Panc1 (cell line): Measurements from ENCODE around the gene MSMP. TPM values are rescaled to one million over a fixed set of nuclear protein-coding genes. Genes with fewer than 3 reads are reported as not detected.

Source experiments
- ATAC-seq: fragments of 200-7000 bp; cut with Tn5 transposase; 2 replicates; pipeline ENCODE4 v1.9.1; 2020; ENCODE audit warnings: mild to moderate bottlenecking, moderate library complexity
- BruUV-seq: library from RNA; stranded (reverse); fragments of 400-500 nt; replicated peaks from 2 replicates; lab custom pipeline; 2021; lab: Mats Ljungman, UMichigan
- CTCF ChIA-PET: fragments of 300-600 bp; sonication (Branson Sonifier 250); formaldehyde crosslinking; loops from one replicate; lab custom pipeline; 2022; ENCODE audit warnings: antibody characterized with exemption; lab: Charles Lee
- POLR2A ChIA-PET: fragments of 300-600 bp; sonication (Branson Sonifier 250); formaldehyde crosslinking; loops from one replicate; lab custom pipeline; 2022; ENCODE audit warnings: antibody characterized with exemption; lab: Charles Lee
- DNase-seq: peaks from one replicate; pipeline ENCODE4 v3.0.0-alpha.2; 2010; ENCODE audit warnings: low read depth, low spot score
- H3K27ac ChIP-seq: 2 replicates; pipeline ENCODE4 v1.5.1; 2011; ENCODE audit warnings: mild to moderate bottlenecking, low read length, inconsistent platforms
- H3K27me3 ChIP-seq: fragments of 200-500 bp; sonication (Bioruptor generic); 2 replicates; pipeline ENCODE4 v1.6.0; 2014; ENCODE audit warnings: low read length, inconsistent platforms; ENCODE audit not compliant: control insufficient read depth, insufficient read depth
- H3K36me3 ChIP-seq: fragments of 200-500 bp; sonication (Bioruptor generic); 2 replicates; pipeline ENCODE4 v1.5.1; 2014; ENCODE audit warnings: inconsistent platforms, mild to moderate bottlenecking, low read length, moderate library complexity; ENCODE audit not compliant: control insufficient read depth, insufficient read depth
- H3K4me1 ChIP-seq: 2 replicates; pipeline ENCODE4 v1.5.1; 2011; ENCODE audit warnings: inconsistent platforms, mild to moderate bottlenecking, low read length, moderate library complexity; ENCODE audit not compliant: control insufficient read depth, insufficient read depth
- H3K4me3 ChIP-seq, 2 experiments: 2 replicates each; pipeline ENCODE4 v1.5.1; 2011 to 2012; ENCODE audit warnings: low read depth in 2 of 2, low read length in 2 of 2, mild to moderate bottlenecking in 2 of 2, inconsistent platforms in 1 of 2, moderate library complexity in 1 of 2
- H3K9me3 ChIP-seq: fragments of 200-500 bp; sonication (Bioruptor generic); 2 replicates; pipeline ENCODE4 v1.5.1; 2014; ENCODE audit warnings: low read depth, mild to moderate bottlenecking, inconsistent platforms, low read length, moderate library complexity; ENCODE audit not compliant: control insufficient read depth, insufficient read depth
- POLR2AphosphoS5 ChIP-seq: IDR thresholded peaks from 2 replicates; pipeline ENCODE4 v1.6.1; 2012; ENCODE audit warnings: mild to moderate bottlenecking, low read depth, low read length, moderate library complexity
- SIN3A ChIP-seq: IDR thresholded peaks from 2 replicates; pipeline ENCODE4 v1.6.1; 2012; ENCODE audit warnings: low read depth, mild to moderate bottlenecking, low read length, moderate library complexity, borderline replicate concordance; ENCODE audit not compliant: insufficient read depth
- TCF7L2 ChIP-seq: IDR thresholded peaks from 2 replicates; pipeline ENCODE4 v1.6.1; 2011; ENCODE audit warnings: mild to moderate bottlenecking, low read depth, low read length, inconsistent platforms
- in situ Hi-C: cut with HindIII; loops from 2 replicates; pipeline ENCODE4 v1.10.0; 2016; ENCODE audit warnings: low sequenced_read_pairs, low pct_unique_long_range_greater_than_20kb
- intact Hi-C: fragments of 100-400 bp; cut with micrococcal nuclease; formaldehyde crosslinking; loops from one replicate; pipeline ENCODE4 v1.10.0; 2022; ENCODE audit not compliant: unreplicated experiment
- total RNA-seq: library from RNA; stranded (reverse); gene quantifications from one replicate; pipeline ENCODE4 v1.2.1, GENCODE V29; 2021; ENCODE audit not compliant: unreplicated experiment
- TF ChIP-seq, protein P1 (sequence below), 2 experiments: IDR thresholded peaks; 2 replicates each; pipeline ENCODE4 v1.6.1; 2011 to 2012; ENCODE audit warnings: low read depth in 2 of 2, control low read depth in 1 of 2, low read length in 1 of 2, mild to moderate bottlenecking in 1 of 2, moderate library complexity in 1 of 2; ENCODE audit not compliant: insufficient read depth in 1 of 2
- TF ChIP-seq, protein P2 (sequence below): fragments of 450-650 bp; IDR thresholded peaks from 2 replicates; pipeline ENCODE4 v1.5.1; 2017; ENCODE audit warnings: mild to moderate bottlenecking

Gene MSMP
- total RNA-seq, 1 experiment from 2014 or later: 1.4 TPM

- no peaks in the 10 kb centered on the region for H3K9me3 ChIP-seq
- H3K4me3 ChIP-seq: no peak overlapping the region
- ATAC-seq (no peak), DNase-seq (no peak)
- in situ Hi-C loops: no loop called here
- intact Hi-C loops: no loop called here
- H3K36me3 ChIP-seq: peaks cover 34% of the 10 kb centered on the region
- no peaks in the 10 kb centered on the region for H3K27me3 ChIP-seq
- BruUV-seq: no TSS peak
- no peak for TF ChIP-seq POLR2AphosphoS5
- TF ChIP-seq, protein P1, sequence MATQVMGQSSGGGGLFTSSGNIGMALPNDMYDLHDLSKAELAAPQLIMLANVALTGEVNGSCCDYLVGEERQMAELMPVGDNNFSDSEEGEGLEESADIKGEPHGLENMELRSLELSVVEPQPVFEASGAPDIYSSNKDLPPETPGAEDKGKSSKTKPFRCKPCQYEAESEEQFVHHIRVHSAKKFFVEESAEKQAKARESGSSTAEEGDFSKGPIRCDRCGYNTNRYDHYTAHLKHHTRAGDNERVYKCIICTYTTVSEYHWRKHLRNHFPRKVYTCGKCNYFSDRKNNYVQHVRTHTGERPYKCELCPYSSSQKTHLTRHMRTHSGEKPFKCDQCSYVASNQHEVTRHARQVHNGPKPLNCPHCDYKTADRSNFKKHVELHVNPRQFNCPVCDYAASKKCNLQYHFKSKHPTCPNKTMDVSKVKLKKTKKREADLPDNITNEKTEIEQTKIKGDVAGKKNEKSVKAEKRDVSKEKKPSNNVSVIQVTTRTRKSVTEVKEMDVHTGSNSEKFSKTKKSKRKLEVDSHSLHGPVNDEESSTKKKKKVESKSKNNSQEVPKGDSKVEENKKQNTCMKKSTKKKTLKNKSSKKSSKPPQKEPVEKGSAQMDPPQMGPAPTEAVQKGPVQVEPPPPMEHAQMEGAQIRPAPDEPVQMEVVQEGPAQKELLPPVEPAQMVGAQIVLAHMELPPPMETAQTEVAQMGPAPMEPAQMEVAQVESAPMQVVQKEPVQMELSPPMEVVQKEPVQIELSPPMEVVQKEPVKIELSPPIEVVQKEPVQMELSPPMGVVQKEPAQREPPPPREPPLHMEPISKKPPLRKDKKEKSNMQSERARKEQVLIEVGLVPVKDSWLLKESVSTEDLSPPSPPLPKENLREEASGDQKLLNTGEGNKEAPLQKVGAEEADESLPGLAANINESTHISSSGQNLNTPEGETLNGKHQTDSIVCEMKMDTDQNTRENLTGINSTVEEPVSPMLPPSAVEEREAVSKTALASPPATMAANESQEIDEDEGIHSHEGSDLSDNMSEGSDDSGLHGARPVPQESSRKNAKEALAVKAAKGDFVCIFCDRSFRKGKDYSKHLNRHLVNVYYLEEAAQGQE (IDR thresholded peaks at IDR 0.05; ENCODE audit: insufficient read depth in 1 of 2, low read depth in 2 of 2, low read length in 1 of 2): no peak
- no peak for TF ChIP-seq TCF7L2
- TF ChIP-seq, protein P2, sequence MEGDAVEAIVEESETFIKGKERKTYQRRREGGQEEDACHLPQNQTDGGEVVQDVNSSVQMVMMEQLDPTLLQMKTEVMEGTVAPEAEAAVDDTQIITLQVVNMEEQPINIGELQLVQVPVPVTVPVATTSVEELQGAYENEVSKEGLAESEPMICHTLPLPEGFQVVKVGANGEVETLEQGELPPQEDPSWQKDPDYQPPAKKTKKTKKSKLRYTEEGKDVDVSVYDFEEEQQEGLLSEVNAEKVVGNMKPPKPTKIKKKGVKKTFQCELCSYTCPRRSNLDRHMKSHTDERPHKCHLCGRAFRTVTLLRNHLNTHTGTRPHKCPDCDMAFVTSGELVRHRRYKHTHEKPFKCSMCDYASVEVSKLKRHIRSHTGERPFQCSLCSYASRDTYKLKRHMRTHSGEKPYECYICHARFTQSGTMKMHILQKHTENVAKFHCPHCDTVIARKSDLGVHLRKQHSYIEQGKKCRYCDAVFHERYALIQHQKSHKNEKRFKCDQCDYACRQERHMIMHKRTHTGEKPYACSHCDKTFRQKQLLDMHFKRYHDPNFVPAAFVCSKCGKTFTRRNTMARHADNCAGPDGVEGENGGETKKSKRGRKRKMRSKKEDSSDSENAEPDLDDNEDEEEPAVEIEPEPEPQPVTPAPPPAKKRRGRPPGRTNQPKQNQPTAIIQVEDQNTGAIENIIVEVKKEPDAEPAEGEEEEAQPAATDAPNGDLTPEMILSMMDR: no peak
- TF ChIP-seq SIN3A: no peak
- no peak overlapping the region for H3K27ac ChIP-seq
- H3K4me1 ChIP-seq: peaks cover 14% of the 10 kb centered on the region
- ChIA-PET CTCF (no interaction called here), POLR2A (no interaction called here)
Observed at GRCh38 chr9:35740243-35740642, 13.8 kb downstream of the MSMP start.

DNA sequence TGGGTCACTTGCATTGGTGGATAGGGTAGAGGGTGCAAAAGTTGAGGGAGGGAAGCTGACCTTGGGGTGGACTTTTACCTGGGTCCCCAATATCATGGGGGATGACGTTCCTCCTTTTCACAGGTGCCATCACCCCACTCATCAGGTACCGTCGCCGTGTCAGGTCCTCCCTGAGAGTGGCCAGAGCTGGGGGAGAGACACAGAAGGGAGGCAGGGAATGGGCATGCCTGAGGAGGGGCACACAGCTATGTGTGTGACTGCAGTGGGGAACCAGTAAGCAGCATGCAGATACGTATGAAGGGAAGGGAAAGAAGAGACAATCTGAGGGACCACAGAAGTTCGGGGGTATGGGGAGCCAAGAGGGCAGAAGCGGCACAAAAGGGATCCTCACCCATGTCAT, 15.2 kb downstream of the MSMP start:
- no peak for ATAC-seq
- no peak for DNase-seq
- ChIA-PET CTCF (interaction anchor here (0.9 kb wide), 1 partner anchor 74 kb away, joined by 3 read pairs; the partner anchor contains the start of gene ARHGEF39), POLR2A (no interaction called here)
- Histone ChIP-seq H3K4me3 (no peak overlapping the region), H3K4me1 (peaks cover 16% of the 10 kb centered on the region), H3K36me3 (peaks cover 35% of the 10 kb centered on the region), H3K27ac (no peak overlapping the region), H3K27me3 (no peaks in the 10 kb centered on the region), H3K9me3 (no peaks in the 10 kb centered on the region)
- BruUV-seq: no TSS peak
- intact Hi-C loops: no loop called here
- in situ Hi-C loops: no loop called here
- TF ChIP-seq, protein P1 (IDR thresholded peaks at IDR 0.05; ENCODE audit: insufficient read depth in 1 of 2, low read depth in 2 of 2, low read length in 1 of 2): no peak
- no peak for TF ChIP-seq SIN3A
